Epithelial cell of esophagus (primary cell): ENCODE measurements around the gene EDN2.
A peak's percentile ranks its signal among the peaks of the same experiment; 100 is the strongest.

Experiments
- DNase-seq: peaks from one replicate; pipeline ENCODE4 v3.0.0; 2010; ENCODE audit warnings: low read depth
- H3K4me3 ChIP-seq: 2 replicates; pipeline ENCODE4 v1.5.1; 2011; ENCODE audit warnings: mild to moderate bottlenecking, low read length, control low read depth
- TF ChIP-seq, protein P1 (sequence below): IDR thresholded peaks from 2 replicates; pipeline ENCODE4 v1.5.1; 2011; ENCODE audit warnings: low read depth, mild to moderate bottlenecking, low read length, control low read depth, inconsistent platforms; ENCODE audit not compliant: insufficient read depth; ENCODE audit errors: missing control alignments

EDN2 gene

DNA sequence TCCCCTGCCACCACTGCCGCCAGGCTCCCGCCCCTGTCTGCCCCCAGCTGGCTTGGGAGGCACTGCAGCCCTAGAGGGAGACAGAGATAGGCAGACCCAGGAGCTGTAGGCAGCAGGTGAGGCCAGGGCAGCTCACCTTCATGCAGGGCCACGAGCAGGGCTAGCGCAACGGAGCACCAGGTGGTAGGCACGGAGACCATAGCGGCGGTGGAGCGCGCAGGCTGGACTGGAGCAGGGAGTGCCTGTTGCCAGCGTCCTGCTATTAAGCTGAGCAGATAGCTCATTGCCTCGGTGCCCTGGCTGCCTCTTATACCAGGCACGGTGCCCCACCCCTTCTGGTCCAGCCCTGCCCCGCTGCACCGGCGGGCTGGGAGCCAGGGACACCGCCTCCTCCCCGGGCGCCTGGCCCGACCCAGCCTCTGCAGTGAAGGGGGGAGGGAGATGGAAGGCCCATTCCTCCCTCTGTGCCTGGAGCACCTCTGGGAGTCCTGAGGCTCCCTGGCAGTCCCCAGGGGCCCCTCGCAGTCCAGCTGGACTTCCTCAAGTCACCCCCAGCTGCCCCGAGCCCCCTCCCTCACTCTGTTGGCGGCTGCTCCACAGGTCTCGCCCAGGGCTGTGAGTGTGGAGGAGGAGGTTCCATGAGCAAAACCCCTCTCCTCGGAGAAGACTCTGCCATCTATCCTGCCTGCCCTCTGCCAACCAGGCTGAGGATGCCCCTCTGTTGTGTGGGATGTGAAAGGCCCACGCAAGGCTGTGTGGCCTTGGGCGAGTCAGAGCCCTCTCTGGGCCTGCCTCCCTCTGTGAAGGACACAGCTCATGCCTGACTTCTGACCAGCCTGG, at the start of gene EDN2:
Gene EDN2, minus strand, starts transcription at position 282 of the 840 bp plus-strand sequence. Its CDS starts 82 bp downstream, at position 200.
- TF ChIP-seq, protein P1, sequence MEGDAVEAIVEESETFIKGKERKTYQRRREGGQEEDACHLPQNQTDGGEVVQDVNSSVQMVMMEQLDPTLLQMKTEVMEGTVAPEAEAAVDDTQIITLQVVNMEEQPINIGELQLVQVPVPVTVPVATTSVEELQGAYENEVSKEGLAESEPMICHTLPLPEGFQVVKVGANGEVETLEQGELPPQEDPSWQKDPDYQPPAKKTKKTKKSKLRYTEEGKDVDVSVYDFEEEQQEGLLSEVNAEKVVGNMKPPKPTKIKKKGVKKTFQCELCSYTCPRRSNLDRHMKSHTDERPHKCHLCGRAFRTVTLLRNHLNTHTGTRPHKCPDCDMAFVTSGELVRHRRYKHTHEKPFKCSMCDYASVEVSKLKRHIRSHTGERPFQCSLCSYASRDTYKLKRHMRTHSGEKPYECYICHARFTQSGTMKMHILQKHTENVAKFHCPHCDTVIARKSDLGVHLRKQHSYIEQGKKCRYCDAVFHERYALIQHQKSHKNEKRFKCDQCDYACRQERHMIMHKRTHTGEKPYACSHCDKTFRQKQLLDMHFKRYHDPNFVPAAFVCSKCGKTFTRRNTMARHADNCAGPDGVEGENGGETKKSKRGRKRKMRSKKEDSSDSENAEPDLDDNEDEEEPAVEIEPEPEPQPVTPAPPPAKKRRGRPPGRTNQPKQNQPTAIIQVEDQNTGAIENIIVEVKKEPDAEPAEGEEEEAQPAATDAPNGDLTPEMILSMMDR, result peak; percentile 36
- H3K4me3 ChIP-seq, result peak within 1 kb of the TSS; percentile 55
- peak; percentile 71 for DNase-seq

DNA sequence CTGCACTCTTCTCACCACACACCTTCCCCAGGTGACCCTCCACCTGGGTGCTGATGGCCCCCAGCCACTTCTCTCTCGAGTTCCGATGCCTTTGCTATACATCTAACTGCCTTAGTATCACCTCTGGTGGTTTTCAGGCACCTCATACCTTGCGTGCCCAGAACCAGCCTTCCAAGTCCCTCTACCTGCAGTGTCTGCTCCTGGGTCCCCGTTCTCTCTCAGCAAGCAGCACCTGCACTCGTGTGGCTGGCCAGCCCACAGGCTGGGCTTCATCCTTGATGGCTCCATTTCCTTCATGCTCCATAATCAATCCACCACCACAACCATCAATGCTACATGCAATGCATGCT, 49.2 kb upstream of the EDN2 start:
- TF ChIP-seq, protein P1, result no peak
- no peak overlapping the region for H3K4me3 ChIP-seq
- DNase-seq, result no peak

DNA sequence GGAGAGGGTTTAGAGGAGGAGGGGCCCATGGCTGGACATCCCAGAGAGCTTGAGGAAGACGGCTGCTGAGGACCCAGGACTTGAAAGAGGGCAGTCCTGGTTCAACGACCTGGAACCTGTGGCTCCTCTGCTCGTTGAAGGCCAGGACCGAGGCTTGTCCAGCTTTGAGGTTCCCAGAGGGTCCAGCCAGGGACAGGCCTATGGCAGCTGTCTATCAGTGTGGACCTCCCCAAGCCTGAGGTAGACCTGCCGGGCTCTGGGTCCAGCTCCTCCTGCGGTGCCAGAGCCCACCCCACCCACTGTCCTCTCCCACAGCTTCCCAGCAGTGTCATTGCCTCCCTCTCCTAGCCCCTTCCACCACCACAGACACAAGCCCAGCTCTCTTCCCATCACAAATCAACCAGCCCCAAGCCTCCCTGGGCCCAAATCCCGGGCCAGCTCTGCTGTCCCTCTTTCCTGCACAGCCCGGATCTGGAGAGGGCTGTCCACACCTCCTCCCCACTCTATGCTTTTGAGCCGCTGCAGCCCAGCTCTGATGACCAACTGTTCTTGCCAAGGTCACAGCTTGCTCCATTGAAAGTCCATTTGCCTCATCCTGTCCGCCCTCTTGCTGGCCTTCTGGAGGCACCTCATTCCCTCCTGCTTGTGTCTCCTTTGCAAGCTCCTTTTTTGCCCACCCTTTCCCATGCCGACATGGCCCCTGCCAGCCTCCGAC, 48.7 kb upstream of the EDN2 start:
- TF ChIP-seq, protein P1, result no peak
- H3K4me3 ChIP-seq, result no peak overlapping the region

DNA sequence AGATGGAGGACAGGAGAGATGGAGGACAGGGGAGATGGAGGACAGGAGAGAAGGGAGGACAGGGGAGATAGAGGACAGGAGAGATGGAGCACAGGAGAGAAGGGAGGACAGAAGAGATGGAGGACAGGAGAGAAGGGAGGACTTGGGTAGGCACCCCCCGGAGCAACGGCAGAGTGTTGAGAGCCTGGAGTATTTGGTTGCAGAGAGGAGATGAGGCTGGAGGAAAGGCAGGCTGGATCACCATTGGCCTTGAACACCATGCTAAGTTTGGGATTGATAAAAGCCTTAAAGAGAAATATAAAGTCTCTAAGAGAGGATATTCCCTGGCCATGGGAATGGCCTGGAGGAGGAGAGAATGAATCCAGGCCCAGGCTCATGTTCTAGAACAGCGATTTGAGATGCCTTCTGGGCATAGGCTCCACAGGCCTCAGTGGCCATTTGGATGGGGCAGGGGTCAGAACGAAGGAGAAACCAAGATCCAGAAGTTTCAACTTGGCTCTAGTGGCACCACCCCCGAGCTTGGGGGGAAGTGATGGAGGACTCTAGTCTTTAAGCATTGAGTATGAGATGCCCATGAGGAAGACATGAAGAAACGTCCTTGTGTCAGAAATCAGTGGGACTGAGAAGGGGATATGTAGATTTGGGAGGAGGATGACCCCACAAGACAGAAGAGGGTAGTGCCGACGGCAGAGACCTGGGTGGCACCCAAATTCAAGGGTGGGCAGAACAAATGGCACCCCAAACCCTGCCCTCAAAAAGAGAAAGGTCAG, 47.9 kb upstream of the EDN2 start:
- H3K4me3 ChIP-seq, result no peak overlapping the region
- no peak for DNase-seq
- TF ChIP-seq, protein P1, result no peak

More for the DNA sequence above, 48.7 kb upstream of the EDN2 start:
- DNase-seq, result no peak

DNA sequence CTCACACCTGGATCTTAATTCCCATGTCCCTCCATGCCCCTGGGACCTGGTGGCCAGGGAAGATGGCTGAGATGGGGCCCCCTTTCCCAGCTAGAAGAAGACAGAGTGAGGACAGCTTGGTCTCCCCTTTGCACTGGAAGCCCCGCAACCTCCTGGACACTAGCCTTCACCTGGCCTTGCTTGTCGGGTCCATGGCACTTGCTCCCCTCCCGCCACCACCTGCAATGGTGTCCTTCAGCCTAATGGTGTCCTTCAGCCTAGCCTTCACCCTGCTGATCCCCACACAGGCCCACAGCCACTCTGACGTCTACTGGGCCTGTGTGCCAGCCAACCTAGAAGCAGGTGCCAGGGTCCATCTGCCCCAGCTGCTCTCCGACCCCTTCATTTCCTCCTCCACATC, 45.9 kb upstream of the EDN2 start:
- TF ChIP-seq, protein P1, result no peak
- DNase-seq, result no peak
- H3K4me3 ChIP-seq, result no peak overlapping the region

DNA sequence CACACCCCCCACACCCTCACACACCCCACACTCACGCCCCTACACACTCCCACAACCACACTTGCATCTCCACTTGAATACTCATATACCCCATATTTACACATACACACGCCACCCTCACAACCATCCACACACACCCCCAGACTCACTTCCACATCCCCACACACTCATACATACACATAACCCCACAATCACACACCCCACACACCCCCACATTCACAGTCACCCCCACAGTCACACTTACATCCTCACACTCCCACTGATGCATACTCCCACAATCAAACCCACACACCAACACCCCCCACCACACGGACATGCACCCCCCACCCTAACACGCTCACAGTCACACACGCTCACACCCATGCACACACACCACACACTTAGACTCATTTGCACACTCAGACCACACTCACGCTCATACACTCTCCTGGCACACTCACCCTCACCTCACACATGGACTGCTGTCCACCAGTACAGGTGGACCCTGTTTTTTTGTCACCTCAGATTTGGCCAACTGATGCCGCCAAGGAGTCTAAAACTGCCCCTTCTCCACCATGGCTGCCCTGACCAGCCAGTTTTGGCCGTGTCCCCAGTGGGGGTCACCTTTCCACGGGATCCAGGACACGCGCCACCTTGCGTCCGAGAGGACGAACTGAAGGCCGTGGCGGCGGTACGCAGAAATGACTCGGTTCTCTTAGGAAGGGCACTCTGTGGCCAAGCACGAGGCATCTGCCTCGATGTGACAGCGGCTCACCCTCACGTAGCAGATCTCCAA, 45.3 kb upstream of the EDN2 start:
- no peak overlapping the region for H3K4me3 ChIP-seq
- no peak for DNase-seq
- TF ChIP-seq, protein P1, result no peak
